Femur (tissue), 1 donor: ENCODE measurements around the gene QRFP.

Source experiments
- DNase-seq: peaks from one replicate; pipeline ENCODE4 v3.0.0-alpha.2; 2017

QRFP gene

DNA sequence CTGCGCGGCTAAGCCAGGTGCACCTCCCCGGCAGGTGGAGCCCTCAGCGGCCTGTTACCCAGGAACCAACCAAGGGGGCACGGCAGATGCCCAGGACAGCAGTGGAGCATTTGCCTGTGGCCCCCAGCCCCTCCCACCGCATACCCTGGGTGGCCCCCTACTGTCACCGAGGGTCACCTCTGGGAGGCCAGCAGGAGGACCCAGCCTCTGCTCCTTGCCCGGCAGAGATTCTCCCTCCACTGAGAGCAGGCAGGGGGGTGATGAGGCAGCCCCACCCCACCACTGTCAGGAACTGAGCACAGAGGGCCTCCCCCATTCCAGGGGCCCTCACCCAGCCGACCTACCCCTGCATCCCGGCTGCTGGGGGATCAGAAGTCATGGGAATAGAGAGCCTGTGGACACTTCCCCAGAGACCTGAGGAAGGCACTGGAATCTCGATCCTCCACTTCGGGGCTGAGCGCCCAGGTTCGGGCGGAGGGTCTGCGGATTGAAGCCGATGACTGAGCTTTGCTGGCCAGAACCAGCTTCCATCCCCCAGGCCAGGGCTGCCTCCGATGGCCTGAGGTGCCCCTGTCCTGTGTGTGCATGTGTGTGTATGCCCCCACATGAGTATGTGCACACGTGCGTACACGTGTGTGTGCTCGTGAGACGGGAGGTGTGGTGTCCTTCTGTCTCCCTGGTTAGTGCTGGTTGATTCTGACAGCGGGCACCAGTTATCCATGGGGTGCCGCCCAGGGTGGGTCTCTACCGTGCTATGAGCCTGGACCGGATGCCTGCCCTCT, at the start of gene QRFP:
Gene QRFP, minus strand, starts transcription at position 580 of the 782 bp plus-strand sequence. CDS start 2,974 bp downstream, outside the sequence.
- no peak for DNase-seq

GRCh38 chr9:130945173-130945572, 48.6 kb upstream of the QRFP start:
- DNase-seq: no peak

- DNase-seq: no peak
Measured at GRCh38 chr9:130944510-130945058, 48.0 kb upstream of the QRFP start.

DNA sequence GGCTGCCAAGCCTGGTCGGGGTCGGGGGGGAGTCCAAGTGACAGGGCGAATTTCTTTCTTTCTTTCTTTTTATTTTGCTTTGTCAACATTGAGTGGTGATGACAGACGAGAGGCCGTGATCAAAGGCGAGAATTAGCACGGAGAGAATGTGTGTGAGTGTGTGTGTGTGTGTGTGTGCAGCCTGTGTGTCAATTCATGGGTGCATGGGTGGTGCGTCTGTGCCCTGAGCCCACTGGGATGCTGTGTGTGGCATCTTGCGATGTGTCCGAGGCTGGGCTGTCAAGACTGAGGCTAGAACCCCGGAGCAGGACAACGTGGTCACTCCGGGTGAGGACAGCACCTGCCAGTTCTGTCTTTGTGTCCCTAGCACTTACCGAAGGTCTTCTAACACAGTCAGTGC, 47.2 kb upstream of the QRFP start:
- DNase-seq: no peak

- DNase-seq: no peak
Measured at GRCh38 chr9:130943221-130943620, 46.6 kb upstream of the QRFP start.

DNA sequence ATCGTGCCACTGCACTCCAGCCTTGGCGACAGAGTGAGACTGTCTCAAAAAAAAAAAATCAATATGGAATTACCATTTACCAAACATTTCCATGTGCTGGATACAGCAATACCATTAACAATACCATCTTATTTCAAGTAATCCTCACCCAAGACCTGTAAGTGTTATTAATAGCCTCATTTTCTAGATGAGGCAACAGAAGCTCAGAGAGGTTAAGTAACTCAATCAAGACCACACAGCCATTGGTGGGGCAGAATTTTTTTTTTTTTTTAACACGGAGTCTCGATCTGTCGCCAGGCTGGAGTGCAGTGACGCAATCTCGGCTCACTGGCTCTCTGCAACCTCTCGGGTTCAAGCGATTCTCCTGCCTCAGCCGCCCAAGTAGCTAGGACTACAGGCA, 46.1 kb upstream of the QRFP start:
- DNase-seq: no peak

- no peak for DNase-seq
Measured at GRCh38 chr9:130942084-130942483, 45.5 kb upstream of the QRFP start.

- DNase-seq: peak; percentile 64
Measured at GRCh38 chr9:130940693-130941576, 44.3 kb upstream of the QRFP start.

GRCh38 chr9:130940027-130940549, 43.5 kb upstream of the QRFP start:
- no peak for DNase-seq

DNA sequence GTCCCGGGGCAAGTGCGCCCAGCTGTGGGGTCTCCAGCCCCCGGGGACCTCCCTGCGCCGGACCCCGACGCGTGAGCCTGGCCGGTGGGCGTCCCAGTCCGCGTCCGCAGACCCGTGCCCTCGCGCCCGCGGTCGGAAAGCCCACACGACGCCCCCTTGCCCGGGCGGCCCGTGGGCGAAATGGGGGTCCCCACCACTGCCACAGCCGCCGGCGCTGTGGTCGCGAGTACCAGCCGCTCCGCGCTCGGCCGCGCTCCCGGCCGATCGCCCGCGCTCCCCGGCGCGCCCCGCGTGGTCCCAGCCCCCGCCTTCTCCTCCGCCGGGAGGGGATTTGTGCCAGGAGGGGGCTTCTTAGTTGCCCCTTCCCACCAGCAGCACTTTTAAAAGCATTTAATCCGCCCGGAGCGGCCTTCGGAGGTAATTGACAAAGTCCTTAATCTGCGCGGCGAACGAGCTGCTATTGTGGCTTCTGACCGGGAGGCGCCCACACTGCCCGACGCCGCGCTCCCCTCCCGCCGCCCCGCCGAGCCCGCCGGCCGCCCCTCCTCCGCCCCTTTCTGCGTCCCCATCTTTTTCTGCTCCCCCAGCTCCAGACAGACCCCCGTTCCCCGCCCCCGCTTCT, 42.9 kb upstream of the QRFP start:
- DNase-seq: no peak

DNA sequence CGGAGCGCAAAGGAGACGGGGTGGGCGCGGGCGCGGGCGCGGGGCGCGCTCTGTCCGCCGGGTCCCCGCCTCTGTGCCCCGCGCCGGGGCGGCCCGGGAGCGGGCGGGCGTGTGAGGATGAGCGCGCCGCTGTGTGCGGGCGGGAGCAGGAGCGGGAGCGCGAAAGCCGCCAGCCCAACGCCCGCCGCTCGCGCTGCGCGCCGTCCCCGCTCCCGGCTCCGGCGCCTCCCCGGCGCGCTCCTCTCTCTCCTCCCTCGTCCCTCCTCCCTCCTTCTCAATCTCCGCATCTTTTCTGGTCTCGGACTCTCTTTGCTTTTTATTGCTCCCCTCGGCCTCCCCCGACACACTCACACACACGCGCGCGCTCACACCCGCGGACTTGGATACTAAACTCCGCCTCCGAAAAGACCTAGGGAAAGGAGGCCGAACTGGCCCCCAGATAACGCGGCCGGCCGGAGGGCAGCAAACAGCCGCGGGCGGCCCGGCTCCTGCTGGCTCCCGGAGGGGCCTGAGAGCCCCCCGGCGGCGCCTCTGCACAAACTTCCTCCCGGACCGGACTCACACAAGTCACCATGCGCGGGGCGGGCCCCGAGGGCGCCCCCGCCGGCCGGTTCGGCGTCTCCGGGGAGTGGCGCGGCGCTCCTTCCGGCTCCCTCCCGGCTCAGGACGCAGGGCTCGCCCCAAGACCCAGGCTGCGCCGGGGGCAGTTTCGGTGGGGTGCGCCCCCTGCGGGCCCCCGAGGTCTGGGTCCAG, 42.2 kb upstream of the QRFP start, which contains the start of gene FIBCD1:
Gene FIBCD1, minus strand, starts transcription at position 596 of the 753 bp plus-strand sequence. CDS start 640 bp downstream, outside the sequence.
- DNase-seq: no peak

GRCh38 chr9:130938184-130938651, 41.6 kb upstream of the QRFP start:
- DNase-seq: no peak

- DNase-seq: no peak
Measured at GRCh38 chr9:130937146-130938076, 40.8 kb upstream of the QRFP start.

- DNase-seq: peak; percentile 49
Measured at GRCh38 chr9:130936285-130937117, 39.9 kb upstream of the QRFP start.

DNA sequence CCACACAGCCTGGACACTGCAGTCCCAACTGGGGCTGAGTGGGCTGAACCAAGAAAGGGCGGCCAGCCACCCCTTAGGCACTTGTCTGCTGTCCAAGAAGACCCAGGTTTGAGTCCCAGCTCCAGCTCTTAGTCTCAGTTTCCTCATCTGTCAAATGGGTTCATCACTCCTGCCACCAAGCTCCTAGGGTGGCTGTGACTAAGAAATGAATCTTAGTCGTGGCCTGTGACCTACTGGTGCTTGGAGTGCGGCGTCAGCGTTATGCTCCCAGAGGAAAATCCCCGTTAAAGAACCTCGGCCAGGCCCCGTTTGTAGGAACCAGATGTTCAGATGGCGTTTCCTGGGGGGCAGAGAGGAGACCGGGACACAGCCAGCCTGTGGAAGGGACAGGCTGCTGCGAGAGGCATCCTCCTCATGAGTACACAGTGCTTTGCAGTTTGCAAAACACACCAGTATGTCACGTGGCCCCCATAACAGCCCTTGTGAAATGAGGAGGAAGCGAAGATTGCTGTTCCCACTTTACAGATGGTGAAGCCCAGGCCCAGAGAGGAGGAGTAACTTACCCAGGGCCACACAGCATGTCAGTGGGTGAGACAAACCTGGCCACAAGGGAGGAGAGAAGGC, 39.1 kb upstream of the QRFP start:
- DNase-seq: no peak

DNA sequence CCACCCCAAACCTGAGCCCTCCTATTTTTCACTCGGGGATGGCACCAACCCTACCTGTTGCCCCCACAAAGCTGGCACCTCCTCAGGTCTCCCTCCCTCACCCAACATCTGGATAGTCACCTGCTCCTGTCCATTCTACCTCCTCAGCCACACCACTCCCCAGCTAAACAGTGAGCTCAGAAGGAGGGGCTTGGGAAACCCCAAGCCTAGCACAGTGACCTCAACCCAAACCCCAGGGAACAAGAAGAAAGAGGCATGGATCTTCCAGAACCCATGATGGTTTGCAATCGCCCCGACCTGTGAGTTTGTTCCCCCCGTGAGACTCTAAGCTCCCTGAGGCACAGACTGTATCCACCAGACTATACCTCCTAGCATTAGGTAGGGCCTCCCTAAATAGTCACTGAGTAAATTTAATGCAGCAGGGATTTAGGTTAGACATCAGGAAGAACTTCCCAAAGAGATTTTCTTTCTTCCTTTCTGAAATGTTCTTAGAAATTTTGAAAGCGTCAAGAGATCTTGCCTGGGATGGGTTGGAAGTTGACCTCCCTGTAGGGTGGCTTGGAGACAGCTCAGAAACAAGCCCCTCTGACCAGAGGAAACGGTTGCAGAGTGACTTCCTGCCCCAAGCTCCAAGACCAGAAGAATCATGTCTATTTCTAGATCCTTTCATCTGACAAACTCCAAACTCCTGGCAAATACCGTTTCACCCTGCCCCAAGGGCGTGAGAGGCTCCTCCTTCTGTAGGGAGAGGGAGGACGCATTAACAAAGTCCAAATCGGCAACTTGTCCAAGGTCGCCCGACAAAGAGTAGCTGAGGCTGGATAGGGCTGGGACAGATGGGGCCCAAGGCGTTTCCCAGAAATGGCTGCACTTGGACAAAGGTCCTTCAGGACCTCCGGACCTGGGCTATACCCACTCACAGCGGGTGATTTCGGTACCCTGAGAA, 38.4 kb upstream of the QRFP start:
- DNase-seq: no peak

- DNase-seq: no peak
Measured at GRCh38 chr9:130934246-130934645, 37.6 kb upstream of the QRFP start.
